GM19238 (cell line): Measurements from ENCODE around the gene ATF6B.
"Not testable (repeated sequence)": the region's sequence is repeated elsewhere in the genome, so short reads cannot be mapped to it uniquely, and the experiment has no call there.

Source experiments
- DNase-seq: peaks from one replicate; pipeline ENCODE4 v3.0.0; 2011; ENCODE audit warnings: low spot score; ENCODE audit not compliant: insufficient read length

Gene ATF6B

GRCh38 chr6:32154514-32155161 is 26.6 kb upstream of the ATF6B start:
- peak; percentile 87 for DNase-seq

DNA sequence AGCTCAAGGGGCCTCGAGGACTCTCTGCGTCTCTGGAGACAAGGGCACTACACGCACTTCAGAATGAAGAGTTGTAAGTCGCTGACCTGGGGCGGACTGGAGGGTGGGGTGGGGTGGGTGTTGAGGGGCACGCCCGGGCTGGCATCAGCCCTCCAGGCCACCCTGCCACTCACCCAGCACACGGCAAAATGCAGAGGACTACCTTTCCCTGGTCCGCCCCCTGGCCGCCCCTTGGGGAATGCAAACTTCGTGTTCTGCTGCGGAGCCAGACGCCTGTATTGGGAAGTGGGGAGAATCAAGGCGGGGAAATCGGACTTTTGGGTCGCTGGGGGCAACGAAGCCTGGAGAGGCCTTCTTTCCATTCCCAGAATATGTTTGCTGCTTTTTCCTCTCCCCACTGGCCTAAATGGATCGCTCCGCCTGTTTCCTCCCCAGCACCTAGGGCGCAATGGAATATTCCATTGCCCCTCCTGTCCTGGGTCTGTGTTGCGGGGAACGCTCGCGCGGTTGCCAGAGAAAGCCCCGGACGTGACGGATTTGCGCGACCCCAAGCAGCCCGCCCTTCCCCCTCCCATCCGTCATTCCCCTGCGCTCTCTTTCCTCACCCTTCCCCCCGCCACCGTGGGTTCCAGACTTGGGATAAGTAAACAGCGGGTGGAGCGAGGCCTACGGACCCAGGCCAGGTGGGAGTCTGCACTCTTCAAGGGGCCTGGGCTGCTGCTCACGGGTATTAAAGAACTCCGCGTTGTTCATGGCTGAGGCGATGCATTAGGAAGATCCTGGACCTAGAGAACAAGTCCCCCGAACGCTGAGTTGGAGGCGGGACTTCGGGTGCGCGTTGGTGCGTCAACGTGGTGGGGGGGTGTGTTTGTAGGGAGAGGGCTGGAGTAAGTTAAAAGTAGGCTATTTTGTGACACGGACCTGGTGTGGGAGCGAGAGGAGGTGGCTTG is 25.8 kb upstream of the ATF6B start, which contains the start of gene PPT2:
PPT2 (plus strand) TSS at position 578 of the 950 bp plus-strand sequence. CDS start 454 bp downstream, outside the sequence.
- DNase-seq: peak; percentile 58

DNA sequence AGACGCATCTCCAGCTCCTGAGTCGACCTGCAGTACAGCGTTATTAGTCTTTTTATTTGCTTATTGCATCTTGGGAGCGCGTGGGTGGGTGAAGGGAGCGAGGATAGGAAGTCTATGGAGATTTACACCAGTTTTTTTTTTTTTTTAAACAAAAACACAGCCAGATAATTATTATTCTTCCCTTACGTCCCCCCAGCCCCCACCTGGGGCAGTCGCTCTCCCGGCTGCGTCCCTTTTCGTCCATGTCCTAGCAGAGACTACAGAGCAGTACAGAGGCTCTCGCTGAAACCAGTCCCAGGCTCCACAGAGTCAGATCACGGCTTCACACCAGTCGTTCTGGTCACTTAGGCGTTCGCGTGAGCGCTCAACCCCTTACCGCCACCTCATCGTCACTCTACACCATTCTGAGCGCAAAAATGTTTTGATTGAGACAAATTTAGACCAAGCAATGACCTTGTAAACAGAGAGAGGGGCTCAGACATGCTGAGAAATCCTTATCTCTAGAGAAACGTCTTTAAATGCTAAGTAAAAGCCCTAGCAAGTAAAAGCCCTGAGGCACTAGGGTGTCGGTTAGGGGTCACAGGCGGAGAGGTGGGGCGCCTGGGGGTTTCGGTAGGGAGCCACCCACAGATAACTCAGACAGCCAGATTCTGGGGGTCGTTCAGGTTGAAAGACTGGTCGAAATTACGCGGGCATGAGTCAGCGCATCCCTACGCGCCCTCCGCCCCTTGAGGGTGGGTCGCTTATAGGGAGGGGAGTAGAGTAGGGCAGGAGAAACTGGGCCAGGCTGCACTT is 24.9 kb upstream of the ATF6B start:
- no peak for DNase-seq

- no peak for DNase-seq
These were observed 24.1 kb upstream of the ATF6B start, which contains the start of gene PRRT1 for GRCh38 chr6:32151863-32152768. PRRT1 (minus strand) TSS chr6:32151939; CDS start chr6:32151827, 112 bp downstream.

- DNase-seq: no peak
These were observed 23.3 kb upstream of the ATF6B start for GRCh38 chr6:32151181-32151862.

- DNase-seq: no peak
These were observed 22.2 kb upstream of the ATF6B start for GRCh38 chr6:32149932-32150870.

DNA sequence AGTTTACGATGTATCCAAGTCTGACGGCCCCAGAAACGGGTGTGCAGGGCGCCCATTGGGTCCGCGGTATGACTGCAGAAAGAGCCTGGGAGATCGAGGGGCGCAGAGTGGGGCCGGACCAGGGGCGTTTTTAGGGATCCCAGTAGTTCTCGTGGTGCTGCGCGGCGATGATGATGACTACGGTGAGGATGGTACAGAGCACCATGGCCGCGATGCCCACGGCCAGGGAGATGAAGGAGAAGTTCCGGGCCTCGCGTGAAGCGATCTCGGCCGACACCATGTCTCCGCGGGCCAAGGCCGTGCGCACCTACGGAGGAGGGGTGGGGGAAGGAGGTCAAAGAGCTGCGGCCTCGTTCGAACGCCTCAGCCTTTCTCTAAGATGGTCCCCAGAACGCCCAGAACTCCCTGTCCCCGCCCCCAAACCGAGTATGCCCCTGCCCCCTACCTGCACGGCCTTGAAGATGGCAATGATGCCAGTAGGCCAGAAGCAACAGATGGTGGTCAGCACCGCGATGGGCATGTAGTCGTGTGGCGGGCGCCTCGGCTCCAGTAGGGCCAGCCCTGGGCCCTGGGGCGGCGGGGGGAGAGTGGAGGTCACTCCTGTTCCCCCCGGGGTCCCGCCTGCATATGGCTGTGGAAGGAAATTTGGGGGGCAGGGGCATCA is 21.2 kb upstream of the ATF6B start:
- no peak for DNase-seq

DNA sequence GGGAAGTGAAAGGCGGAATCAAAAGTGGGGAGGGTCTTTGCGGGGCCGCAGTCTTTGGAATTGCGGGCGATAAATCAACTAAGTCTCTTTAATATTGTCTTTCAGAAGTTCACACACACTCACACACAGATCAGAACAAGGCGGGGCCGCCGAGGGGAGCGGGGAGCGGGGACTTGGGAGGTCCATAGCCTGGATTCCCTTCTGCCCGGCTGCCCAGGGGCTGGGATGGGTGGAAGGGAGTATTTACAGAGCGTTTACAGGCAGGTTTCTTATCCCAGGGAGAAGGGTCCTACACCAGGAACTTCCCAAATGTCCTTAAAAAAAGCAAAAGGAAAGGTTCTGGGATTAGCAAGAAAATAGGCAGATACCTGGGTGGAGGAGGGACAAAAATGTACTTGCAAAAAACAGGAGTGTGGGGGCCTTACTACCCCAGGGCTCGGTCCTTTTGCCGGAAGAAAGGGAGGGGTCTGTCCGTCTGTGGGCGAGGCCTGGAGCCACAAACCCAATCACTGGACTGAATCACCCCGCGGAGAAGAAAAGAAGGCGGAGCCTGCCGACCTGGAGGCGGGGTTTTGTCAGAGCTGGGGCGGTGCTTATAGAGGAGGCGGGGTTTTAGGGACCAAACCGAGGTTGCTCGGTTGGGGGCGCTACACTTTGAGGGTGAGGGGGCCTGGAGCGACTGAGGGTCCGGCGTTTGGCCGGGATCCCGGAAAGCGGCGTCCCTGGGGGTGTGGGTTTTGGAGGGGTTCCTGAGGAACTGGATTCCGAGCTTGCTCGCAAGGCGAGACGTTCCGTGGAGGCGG is 20.4 kb upstream of the ATF6B start:
- no peak for DNase-seq

- no peak for DNase-seq
These were observed 19.5 kb upstream of the ATF6B start for GRCh38 chr6:32147401-32148132.

DNA sequence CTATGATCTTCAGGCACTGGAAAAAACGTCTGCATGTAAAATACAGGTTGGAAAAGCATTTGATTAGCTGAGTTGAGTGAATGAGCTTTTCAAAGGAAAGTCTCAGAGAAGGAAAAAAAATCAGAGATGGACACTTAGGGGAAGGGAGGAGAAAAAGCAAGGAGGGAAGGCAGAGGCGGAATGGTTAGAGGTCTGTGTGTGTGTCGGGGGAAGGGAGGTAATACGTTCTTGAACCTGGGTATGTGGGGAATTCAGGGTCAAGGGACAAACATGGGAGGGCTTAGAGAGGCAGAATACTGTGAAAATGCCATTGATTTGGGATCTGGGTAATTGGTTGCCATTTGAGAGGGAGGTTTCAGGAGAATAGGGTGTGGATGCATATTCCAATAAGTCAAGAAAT is 18.6 kb upstream of the ATF6B start:
- DNase-seq: no peak

- no peak for DNase-seq
These were observed 18.2 kb upstream of the ATF6B start for GRCh38 chr6:32146287-32146686.

GRCh38 chr6:32144238-32144637 is 16.2 kb upstream of the ATF6B start:
- DNase-seq: not testable (repeated sequence)

GRCh38 chr6:32140420-32141046 is 12.5 kb upstream of the ATF6B start:
- no peak for DNase-seq

DNA sequence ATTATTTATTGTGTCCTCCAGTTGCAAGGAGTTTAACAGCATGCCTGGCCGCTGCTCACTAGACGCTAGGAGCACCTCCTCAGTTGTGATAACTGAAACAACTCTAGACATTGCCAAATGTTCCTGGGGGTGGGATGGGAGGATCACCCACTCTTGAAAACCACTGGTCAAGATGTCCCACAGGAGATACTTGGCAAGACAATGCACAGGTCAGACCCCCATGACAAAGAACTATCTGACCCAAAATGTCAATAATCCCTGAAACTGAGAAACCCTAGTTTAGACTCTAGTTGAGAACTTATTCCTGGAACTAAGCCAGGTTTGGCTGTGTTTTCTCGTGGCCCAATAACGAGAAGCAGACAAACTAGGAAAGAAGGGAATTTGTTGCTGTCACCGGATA is 11.5 kb upstream of the ATF6B start:
- DNase-seq: no peak

DNA sequence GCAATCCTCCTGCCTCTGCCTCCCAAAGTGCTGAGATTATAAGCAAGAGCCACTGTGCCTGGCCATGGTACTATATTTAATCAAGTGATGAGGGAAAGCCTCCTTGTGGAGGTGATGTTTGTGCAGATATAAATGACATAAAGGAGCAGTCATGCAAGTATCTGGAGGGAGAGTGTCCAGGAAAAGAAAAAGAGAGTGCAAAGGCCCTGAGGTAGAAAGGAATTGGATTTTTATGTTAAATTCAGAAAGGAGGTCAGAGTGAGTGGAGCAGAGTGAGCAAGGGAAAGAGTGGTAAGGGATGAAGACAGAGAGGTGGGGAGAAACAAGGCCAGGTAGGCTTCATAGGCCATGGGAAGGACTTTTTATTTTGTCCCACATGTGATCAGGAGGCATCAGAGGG is 9.4 kb upstream of the ATF6B start:
- no peak for DNase-seq

- no peak for DNase-seq
These were observed 5.7 kb upstream of the ATF6B start for GRCh38 chr6:32133786-32134185.
